ENCODE data around the gene SORBS1. TPM values are rescaled to one million over a fixed set of nuclear protein-coding genes. Genes with fewer than 3 reads are reported as not detected.

Gene SORBS1
- total RNA-seq, 4 donors from 2014 or later = 23.3 to 359 (median 72.2) TPM

DNA sequence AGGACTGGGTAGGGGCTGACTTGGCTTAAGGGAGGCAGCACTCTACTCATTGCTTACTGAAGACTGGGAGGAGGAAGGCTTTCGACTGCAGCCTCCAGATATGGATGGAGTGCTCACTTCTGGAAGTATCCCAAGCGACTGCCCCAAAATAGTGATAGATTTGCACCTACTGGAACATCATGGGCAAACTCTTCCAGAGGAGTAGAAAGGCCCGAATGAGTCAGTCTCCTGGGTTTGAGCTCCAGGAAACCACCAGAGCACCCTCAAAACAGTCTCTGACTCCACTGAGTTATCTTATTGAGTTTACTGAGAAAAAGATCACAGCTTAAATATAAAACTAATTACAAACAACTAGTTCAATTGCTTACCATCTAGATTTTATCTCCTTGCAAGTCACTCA lies 233.2 kb downstream of the SORBS1 start:
- WGBS, 2 donors = 54% methylated on average over 2 to 3 of the region's 3 CpGs
- intact Hi-C loops (cut with DNase I) = no loop called here

DNA sequence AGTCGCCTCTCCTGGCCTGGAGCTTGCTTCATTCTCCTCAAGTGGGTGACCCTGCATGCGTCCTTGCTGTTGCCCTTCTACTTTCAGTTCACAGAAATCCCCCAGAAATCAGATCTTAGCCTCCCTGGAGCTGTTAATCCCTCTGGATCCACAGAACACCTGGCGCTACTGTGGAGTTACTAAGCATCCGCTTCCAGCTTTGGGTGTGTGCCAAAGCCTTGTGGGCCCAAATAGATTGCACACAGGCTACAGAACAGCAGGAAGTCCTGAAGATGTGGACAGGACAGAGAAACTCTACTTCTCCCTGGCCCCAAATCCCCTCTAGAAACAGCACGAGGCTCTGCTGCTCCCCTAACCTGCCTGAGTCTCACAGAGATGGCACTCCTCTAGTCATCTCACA lies 233.8 kb downstream of the SORBS1 start:
- no peaks in the 10 kb centered on the region for H3K9me3 ChIP-seq
- no peak overlapping the region for H3K4me3 ChIP-seq
- DNase-seq = no peak
- peak overlapping the region in 3 of 4 donors; percentile 53 to 63 (median 60) for H3K27ac ChIP-seq
- no peaks in the 10 kb centered on the region for H3K36me3 ChIP-seq
- WGBS, 2 donors = 31 to 46% methylated on average over 5 of the region's 5 CpGs
- no peaks in the 10 kb centered on the region for H3K27me3 ChIP-seq
- intact Hi-C loops (cut with DNase I) = no loop called here
- TF ChIP-seq, protein P1, sequence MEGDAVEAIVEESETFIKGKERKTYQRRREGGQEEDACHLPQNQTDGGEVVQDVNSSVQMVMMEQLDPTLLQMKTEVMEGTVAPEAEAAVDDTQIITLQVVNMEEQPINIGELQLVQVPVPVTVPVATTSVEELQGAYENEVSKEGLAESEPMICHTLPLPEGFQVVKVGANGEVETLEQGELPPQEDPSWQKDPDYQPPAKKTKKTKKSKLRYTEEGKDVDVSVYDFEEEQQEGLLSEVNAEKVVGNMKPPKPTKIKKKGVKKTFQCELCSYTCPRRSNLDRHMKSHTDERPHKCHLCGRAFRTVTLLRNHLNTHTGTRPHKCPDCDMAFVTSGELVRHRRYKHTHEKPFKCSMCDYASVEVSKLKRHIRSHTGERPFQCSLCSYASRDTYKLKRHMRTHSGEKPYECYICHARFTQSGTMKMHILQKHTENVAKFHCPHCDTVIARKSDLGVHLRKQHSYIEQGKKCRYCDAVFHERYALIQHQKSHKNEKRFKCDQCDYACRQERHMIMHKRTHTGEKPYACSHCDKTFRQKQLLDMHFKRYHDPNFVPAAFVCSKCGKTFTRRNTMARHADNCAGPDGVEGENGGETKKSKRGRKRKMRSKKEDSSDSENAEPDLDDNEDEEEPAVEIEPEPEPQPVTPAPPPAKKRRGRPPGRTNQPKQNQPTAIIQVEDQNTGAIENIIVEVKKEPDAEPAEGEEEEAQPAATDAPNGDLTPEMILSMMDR (IDR thresholded peaks at IDR 0.05) = peak in 1 of 6 experiments; percentile 18
- TF ChIP-seq POLR2A (IDR thresholded peaks at IDR 0.05) = no peak
- H3K4me1 ChIP-seq = peaks cover 4 to 36% (median 9%) of the 10 kb centered on the region in 3 donors

More for the DNA sequence above, 233.2 kb downstream of the SORBS1 start:
- H3K36me3 ChIP-seq = no peaks in the 10 kb centered on the region
- peak overlapping the region in 1 of 4 donors; percentile 53 for H3K27ac ChIP-seq
- TF ChIP-seq, protein P1 (IDR thresholded peaks at IDR 0.05) = no peak
- no peak for TF ChIP-seq POLR2A (IDR thresholded peaks at IDR 0.05)
- no peak overlapping the region for H3K4me3 ChIP-seq
- H3K27me3 ChIP-seq = no peaks in the 10 kb centered on the region
- H3K9me3 ChIP-seq = no peaks in the 10 kb centered on the region
- no peak for DNase-seq
- H3K4me1 ChIP-seq = peaks cover 4 to 36% (median 9%) of the 10 kb centered on the region in 3 donors

DNA sequence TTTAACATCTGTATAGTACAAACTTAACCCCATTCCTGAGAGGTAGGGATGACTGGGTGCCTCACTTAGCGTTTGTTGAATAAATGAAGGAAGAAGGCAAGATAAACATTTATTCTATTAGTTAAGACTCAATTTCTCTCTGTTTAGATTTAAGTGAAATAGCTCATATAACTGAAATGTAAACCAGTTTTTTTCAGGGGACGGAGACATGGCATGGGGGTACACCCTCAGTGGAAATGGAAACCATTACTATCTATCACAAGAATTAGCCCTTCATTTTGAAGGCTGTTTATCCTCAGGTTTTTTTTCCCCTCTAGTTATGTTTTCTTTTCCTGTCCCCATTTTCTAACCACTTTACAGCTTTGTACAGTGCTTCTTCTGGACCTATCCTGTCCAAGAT lies 234.8 kb downstream of the SORBS1 start:
- 83 to 92% methylated on average over 2 of the region's 2 CpGs for WGBS, 2 donors
- no peaks in the 10 kb centered on the region for H3K27me3 ChIP-seq
- no peak overlapping the region for H3K4me3 ChIP-seq
- no peaks in the 10 kb centered on the region for H3K9me3 ChIP-seq
- intact Hi-C loops (cut with DNase I) = no loop called here
- peak overlapping the region in 1 of 4 donors; percentile 8 for H3K27ac ChIP-seq
- TF ChIP-seq, protein P1 (IDR thresholded peaks at IDR 0.05) = no peak
- H3K36me3 ChIP-seq = peaks cover 0 to under 1% (median 0%) of the 10 kb centered on the region in 3 donors
- peaks cover 4 to 35% (median 9%) of the 10 kb centered on the region in 3 donors for H3K4me1 ChIP-seq
- DNase-seq = no peak

DNA sequence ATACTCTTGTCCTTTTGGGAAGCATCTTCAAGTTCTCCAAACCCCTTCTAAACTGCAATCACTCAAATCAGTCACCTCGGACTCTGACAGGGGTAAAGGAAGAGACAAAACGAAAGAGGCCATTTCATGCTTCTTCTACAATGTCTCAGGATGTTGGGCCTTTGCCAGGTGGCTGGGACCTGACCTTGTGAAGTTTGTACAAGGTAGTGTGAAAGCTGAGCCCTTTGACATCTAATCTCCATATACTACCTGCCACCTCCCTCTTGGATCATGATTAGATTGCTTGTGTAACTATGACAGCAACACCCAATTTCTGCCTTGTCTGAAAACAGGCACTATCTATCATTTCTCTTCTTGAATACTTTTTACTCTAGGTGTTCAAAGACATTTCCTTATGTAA lies 235.3 kb downstream of the SORBS1 start:
- Histone ChIP-seq H3K4me1 (peaks cover 4 to 30% (median 9%) of the 10 kb centered on the region in 3 donors), H3K36me3 (peaks cover 0 to 4% (median 0%) of the 10 kb centered on the region in 3 donors), H3K4me3 (no peak overlapping the region), H3K27ac (peak overlapping the region in 1 of 4 donors; percentile 8), H3K27me3 (no peaks in the 10 kb centered on the region), H3K9me3 (no peaks in the 10 kb centered on the region)
- no peak for DNase-seq
- 83 to 100% methylated on average over 2 of the region's 2 CpGs for WGBS, 2 donors
- no peak for TF ChIP-seq POLR2A (IDR thresholded peaks at IDR 0.05)
- TF ChIP-seq, protein P1 (IDR thresholded peaks at IDR 0.05) = no peak
- intact Hi-C loops (cut with DNase I) = no loop called here

DNA sequence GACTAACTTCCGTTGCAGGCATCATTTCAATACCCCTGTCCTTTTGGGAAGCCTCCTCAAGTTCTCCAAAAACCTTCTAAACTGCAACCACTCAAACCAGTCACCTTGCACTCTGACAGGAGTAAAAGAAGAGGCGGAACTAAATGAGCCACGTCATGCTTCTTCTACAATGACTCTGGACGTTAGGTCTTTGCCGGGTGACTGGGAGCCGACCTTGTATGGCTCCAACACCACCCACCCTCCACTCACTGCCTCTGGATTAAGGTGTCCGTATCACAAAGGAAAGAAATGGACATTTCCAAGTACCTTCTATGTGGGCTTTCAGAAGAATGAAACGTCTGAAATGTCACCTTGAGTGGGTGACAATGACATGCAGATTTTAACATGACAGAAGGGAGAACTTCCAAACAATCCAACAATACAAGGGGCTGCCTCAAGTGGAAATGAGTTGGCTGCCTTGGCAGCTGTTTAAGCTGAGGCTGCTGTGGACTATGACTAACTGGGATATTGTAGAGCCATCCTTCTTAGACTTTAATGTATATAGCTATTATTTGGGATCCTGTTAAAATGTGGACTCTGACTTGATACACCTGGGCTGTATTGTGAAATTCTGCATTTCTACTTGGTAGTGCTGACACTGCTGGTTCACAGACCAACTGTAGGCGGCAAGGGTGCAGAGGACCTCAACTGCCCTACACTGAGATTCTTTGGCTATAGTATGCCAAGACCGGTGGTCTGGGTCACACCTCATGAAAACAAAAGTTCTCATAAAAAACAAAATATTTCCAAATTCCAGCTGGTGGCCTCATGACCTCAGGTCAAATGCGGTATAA lies 236.5 kb downstream of the SORBS1 start:
- intact Hi-C loops (cut with DNase I) = no loop called here
- DNase-seq = no peak
- Histone ChIP-seq H3K9me3 (no peaks in the 10 kb centered on the region), H3K27ac (no peak overlapping the region), H3K27me3 (no peaks in the 10 kb centered on the region), H3K36me3 (peaks cover 0 to 10% (median 0%) of the 10 kb centered on the region in 3 donors), H3K4me3 (no peak overlapping the region), H3K4me1 (peaks cover 4 to 23% (median 9%) of the 10 kb centered on the region in 3 donors)
- WGBS, 2 donors = 75 to 86% methylated on average over 11 of the region's 11 CpGs
- TF ChIP-seq, protein P1 (IDR thresholded peaks at IDR 0.05) = no peak
- no peak for TF ChIP-seq POLR2A (IDR thresholded peaks at IDR 0.05)
